OCI-LY3 (cell line): Measurements from ENCODE around the gene TNFRSF6B.

ENCODE experiments used
- H2AFZ ChIP-seq: fragments of 200-600, 300-600 bp; shearing (Covaris generic); 2 replicates; pipeline ENCODE4 v1.6.0; 2014; ENCODE audit warnings: antibody characterized with exemption, low read depth, low read length
- H3K27ac ChIP-seq: fragments of 200-600, 300-600 bp; sonication (generic); 2 replicates; pipeline ENCODE4 v1.5.1; 2014; ENCODE audit warnings: mild to moderate bottlenecking, low read length, moderate library complexity, mixed read lengths
- H3K27me3 ChIP-seq: fragments of 200-600, 300-600 bp; sonication (generic); 2 replicates; pipeline ENCODE4 v1.6.1; 2014; ENCODE audit warnings: low read depth, low read length, mixed read lengths
- H3K36me3 ChIP-seq: fragments of 200-600, 300-600 bp; sonication (generic); replicated peaks from 2 replicates; pipeline ENCODE3; 2014; ENCODE audit warnings: low read depth, low read length, mixed read lengths
- H3K4me1 ChIP-seq: fragments of 300-600, 200-600 bp; sonication (generic); 2 replicates; pipeline ENCODE4 v1.6.1; 2014; ENCODE audit warnings: low read length, mixed read lengths
- H3K4me2 ChIP-seq: fragments of 200-600, 300-600 bp; sonication (generic); 2 replicates; pipeline ENCODE4 v1.6.1; 2014; ENCODE audit warnings: low read length, mixed read lengths
- H3K4me3 ChIP-seq: fragments of 300-600, 200-600 bp; sonication (generic); 2 replicates; pipeline ENCODE4 v1.5.1; 2014; ENCODE audit warnings: antibody characterized with exemption, mild to moderate bottlenecking, low read length, moderate library complexity
- H3K79me2 ChIP-seq: fragments of 300-600, 200-600 bp; shearing (Covaris generic); 2 replicates; pipeline ENCODE4 v1.6.1; 2014; ENCODE audit warnings: mild to moderate bottlenecking, low read length, mixed read lengths
- H3K9ac ChIP-seq: fragments of 300-600, 200-600 bp; shearing (Covaris generic); 2 replicates; pipeline ENCODE4 v1.6.0; 2014; ENCODE audit warnings: mild to moderate bottlenecking, low read length, moderate library complexity
- H3K9me3 ChIP-seq: fragments of 200-600, 300-600 bp; shearing (Covaris generic); 2 replicates; pipeline ENCODE4 v1.6.1; 2014; ENCODE audit warnings: low read length, mixed read lengths; ENCODE audit not compliant: insufficient read depth
- H4K20me1 ChIP-seq: fragments of 200-600, 300-600 bp; sonication (generic); 2 replicates; pipeline ENCODE4 v1.6.1; 2016; ENCODE audit warnings: low read length, mixed read lengths; ENCODE audit not compliant: insufficient read depth
- CTCF ChIP-seq: fragments of 200-600, 300-600 bp; sonication (generic); IDR thresholded peaks from 2 replicates; pipeline ENCODE4 v1.5.1; 2014; ENCODE audit warnings: antibody characterized with exemption, low read length, low read depth
- EZH2phosphoT487 ChIP-seq: fragments of 200-600 bp; shearing (Covaris generic); IDR thresholded peaks from 2 replicates; pipeline ENCODE4 v1.6.1; 2018; ENCODE audit warnings: antibody characterized with exemption, mixed run types, low read depth

Gene TNFRSF6B

GRCh38 chr20:63675681-63676368 lies 20.6 kb upstream of the TNFRSF6B start:
- H3K27me3 ChIP-seq = no peaks in the 10 kb centered on the region
- H3K4me3 ChIP-seq = no peak overlapping the region
- no peak overlapping the region for H3K4me2 ChIP-seq
- H3K27ac ChIP-seq = no peak overlapping the region
- TF ChIP-seq EZH2phosphoT487 (no peak), CTCF (no peak)
- H3K9me3 ChIP-seq = no peaks in the 10 kb centered on the region
- no peaks in the 10 kb centered on the region for H4K20me1 ChIP-seq
- H3K4me1 ChIP-seq = no peaks in the 10 kb centered on the region
- H3K9ac ChIP-seq = no peak overlapping the region
- H3K36me3 ChIP-seq = peaks cover 10% of the 10 kb centered on the region
- no peak overlapping the region for H2AFZ ChIP-seq
- H3K79me2 ChIP-seq = no peaks in the 10 kb centered on the region

- H2AFZ ChIP-seq = no peak overlapping the region
- peaks cover 10% of the 10 kb centered on the region for H3K36me3 ChIP-seq
- no peaks in the 10 kb centered on the region for H3K27me3 ChIP-seq
- H3K9me3 ChIP-seq = no peaks in the 10 kb centered on the region
- no peak overlapping the region for H3K4me2 ChIP-seq
- no peaks in the 10 kb centered on the region for H3K4me1 ChIP-seq
- no peak overlapping the region for H3K27ac ChIP-seq
- H3K9ac ChIP-seq = no peak overlapping the region
- H3K4me3 ChIP-seq = no peak overlapping the region
- no peaks in the 10 kb centered on the region for H4K20me1 ChIP-seq
- no peaks in the 10 kb centered on the region for H3K79me2 ChIP-seq
- TF ChIP-seq CTCF (no peak), EZH2phosphoT487 (no peak)
Observed at GRCh38 chr20:63678071-63678470, 18.4 kb upstream of the TNFRSF6B start.

GRCh38 chr20:63678667-63679465 lies 17.6 kb upstream of the TNFRSF6B start:
- Histone ChIP-seq H2AFZ (no peak overlapping the region), H3K4me1 (no peaks in the 10 kb centered on the region), H3K36me3 (peaks cover 10% of the 10 kb centered on the region), H3K9me3 (no peaks in the 10 kb centered on the region), H3K4me2 (no peak overlapping the region), H3K9ac (no peak overlapping the region), H3K27me3 (no peaks in the 10 kb centered on the region), H3K4me3 (no peak overlapping the region), H3K79me2 (no peaks in the 10 kb centered on the region), H3K27ac (no peak overlapping the region), H4K20me1 (no peaks in the 10 kb centered on the region)
- TF ChIP-seq EZH2phosphoT487 (no peak), CTCF (no peak)

GRCh38 chr20:63679799-63680305 lies 16.6 kb upstream of the TNFRSF6B start:
- TF ChIP-seq EZH2phosphoT487 (no peak), CTCF (no peak)
- H3K4me1 ChIP-seq = no peaks in the 10 kb centered on the region
- no peak overlapping the region for H3K4me3 ChIP-seq
- H3K36me3 ChIP-seq = peaks cover 5% of the 10 kb centered on the region
- H3K9ac ChIP-seq = no peak overlapping the region
- H4K20me1 ChIP-seq = no peaks in the 10 kb centered on the region
- H3K9me3 ChIP-seq = no peaks in the 10 kb centered on the region
- H3K79me2 ChIP-seq = no peaks in the 10 kb centered on the region
- no peaks in the 10 kb centered on the region for H3K27me3 ChIP-seq
- H2AFZ ChIP-seq = no peak overlapping the region
- H3K27ac ChIP-seq = no peak overlapping the region
- no peak overlapping the region for H3K4me2 ChIP-seq
